Effector memory CD4-positive, alpha-beta T cell (primary cell): ENCODE results near the gene PKD1L1.

Experiments
- DNase-seq, 3 donors: peaks; one replicate each; pipeline ENCODE4 v3.0.0-alpha.2; 2020
- H3K27ac ChIP-seq: 2 replicates; pipeline ENCODE4 v1.7.0; 2013; ENCODE audit warnings: mild to moderate bottlenecking, low read length, moderate library complexity; ENCODE audit not compliant: insufficient read depth, poor library complexity, severe bottlenecking
- H3K27me3 ChIP-seq: replicated peaks from 2 replicates; pipeline ENCODE4 v1.7.0; 2013; ENCODE audit warnings: mild to moderate bottlenecking, low read length; ENCODE audit not compliant: insufficient read depth, control insufficient read depth, poor library complexity, severe bottlenecking
- H3K36me3 ChIP-seq: 2 replicates; pipeline ENCODE4 v1.7.0; 2013; ENCODE audit warnings: mild to moderate bottlenecking, low read length, moderate library complexity; ENCODE audit not compliant: control insufficient read depth, insufficient read depth
- H3K4me1 ChIP-seq: 2 replicates; pipeline ENCODE4 v1.7.0; 2013; ENCODE audit warnings: low read length, mild to moderate bottlenecking; ENCODE audit not compliant: control insufficient read depth, insufficient read depth, poor library complexity, severe bottlenecking
- H3K4me3 ChIP-seq: 2 replicates; pipeline ENCODE4 v1.7.0; 2013; ENCODE audit warnings: low read length, low read depth, mild to moderate bottlenecking; ENCODE audit not compliant: insufficient read depth, poor library complexity, severe bottlenecking
- H3K9me3 ChIP-seq: 2 replicates; pipeline ENCODE4 v1.7.0; 2013; ENCODE audit warnings: mild to moderate bottlenecking, low read length, moderate library complexity; ENCODE audit not compliant: control insufficient read depth

Gene PKD1L1

GRCh38 chr7:47938574-47939165 is 9.6 kb downstream of the PKD1L1 start:
- H3K4me1 ChIP-seq = no peaks in the 10 kb centered on the region
- H3K9me3 ChIP-seq = no peaks in the 10 kb centered on the region
- H3K27ac ChIP-seq = no peak overlapping the region
- DNase-seq = no peak
- no peak overlapping the region for H3K4me3 ChIP-seq
- no peaks in the 10 kb centered on the region for H3K36me3 ChIP-seq
- no peaks in the 10 kb centered on the region for H3K27me3 ChIP-seq

GRCh38 chr7:47937711-47938573 is 10.3 kb downstream of the PKD1L1 start:
- Histone ChIP-seq H3K27ac (no peak overlapping the region), H3K4me3 (no peak overlapping the region), H3K36me3 (no peaks in the 10 kb centered on the region), H3K27me3 (no peaks in the 10 kb centered on the region), H3K9me3 (no peaks in the 10 kb centered on the region), H3K4me1 (no peaks in the 10 kb centered on the region)
- no peak for DNase-seq

- Histone ChIP-seq H3K4me3 (no peak overlapping the region), H3K4me1 (no peaks in the 10 kb centered on the region), H3K27me3 (no peaks in the 10 kb centered on the region), H3K27ac (no peak overlapping the region), H3K36me3 (no peaks in the 10 kb centered on the region), H3K9me3 (no peaks in the 10 kb centered on the region)
- no peak for DNase-seq
Observed at GRCh38 chr7:47937065-47937687, 11.1 kb downstream of the PKD1L1 start.

GRCh38 chr7:47936323-47936722 is 11.9 kb downstream of the PKD1L1 start:
- Histone ChIP-seq H3K4me1 (no peaks in the 10 kb centered on the region), H3K36me3 (no peaks in the 10 kb centered on the region), H3K9me3 (no peaks in the 10 kb centered on the region), H3K27me3 (no peaks in the 10 kb centered on the region), H3K4me3 (no peak overlapping the region), H3K27ac (no peak overlapping the region)
- no peak for DNase-seq

- Histone ChIP-seq H3K4me1 (no peaks in the 10 kb centered on the region), H3K27me3 (no peaks in the 10 kb centered on the region), H3K36me3 (no peaks in the 10 kb centered on the region)
Observed at GRCh38 chr7:47935336-47935735, 12.9 kb downstream of the PKD1L1 start.

GRCh38 chr7:47934831-47935230 is 13.4 kb downstream of the PKD1L1 start:
- Histone ChIP-seq H3K27ac (no peak overlapping the region), H3K4me3 (no peak overlapping the region), H3K4me1 (no peaks in the 10 kb centered on the region), H3K36me3 (no peaks in the 10 kb centered on the region), H3K27me3 (no peaks in the 10 kb centered on the region), H3K9me3 (no peaks in the 10 kb centered on the region)
- no peak for DNase-seq

More at GRCh38 chr7:47935336-47935735, 12.9 kb downstream of the PKD1L1 start:
- Histone ChIP-seq H3K27ac (no peak overlapping the region), H3K4me3 (no peak overlapping the region), H3K9me3 (no peaks in the 10 kb centered on the region)
- DNase-seq = no peak

GRCh38 chr7:47933215-47933614 is 15.1 kb downstream of the PKD1L1 start:
- no peak overlapping the region for H3K4me3 ChIP-seq
- DNase-seq = no peak
- H3K27ac ChIP-seq = no peak overlapping the region
- H3K36me3 ChIP-seq = no peaks in the 10 kb centered on the region
- no peaks in the 10 kb centered on the region for H3K9me3 ChIP-seq
- H3K27me3 ChIP-seq = no peaks in the 10 kb centered on the region
- no peaks in the 10 kb centered on the region for H3K4me1 ChIP-seq

- Histone ChIP-seq H3K9me3 (no peaks in the 10 kb centered on the region), H3K27ac (no peak overlapping the region), H3K27me3 (no peaks in the 10 kb centered on the region), H3K36me3 (no peaks in the 10 kb centered on the region), H3K4me3 (no peak overlapping the region), H3K4me1 (no peaks in the 10 kb centered on the region)
- no peak for DNase-seq
Observed at GRCh38 chr7:47932466-47933037, 15.7 kb downstream of the PKD1L1 start.

- no peaks in the 10 kb centered on the region for H3K9me3 ChIP-seq
- H3K4me3 ChIP-seq = no peak overlapping the region
- no peaks in the 10 kb centered on the region for H3K4me1 ChIP-seq
- H3K36me3 ChIP-seq = no peaks in the 10 kb centered on the region
- H3K27ac ChIP-seq = no peak overlapping the region
- H3K27me3 ChIP-seq = no peaks in the 10 kb centered on the region
- no peak for DNase-seq
Observed at GRCh38 chr7:47932016-47932415, 16.2 kb downstream of the PKD1L1 start.
